Stimulated activated CD8-positive, alpha-beta memory T cell treated with anti-CD3 and anti-CD28 coated beads, Interleukin-7, amount 100 ng/mL, for 4 hours (primary cell): ENCODE measurements around the gene SF3B1.
"Not testable (repeated sequence)": the region's sequence is repeated elsewhere in the genome, so short reads cannot be mapped to it uniquely, and the experiment has no call there.

Experiments
- DNase-seq, 2 donors: peaks; one replicate each; pipeline ENCODE4 v3.0.0-alpha.2; 2020; ENCODE audit warnings: low read depth in 2 of 2

Gene SF3B1

GRCh38 chr2:197434541-197435513 is at the start of gene SF3B1:
TSS of gene SF3B1 (minus strand) at chr2:197435028. CDS start at chr2:197434999, 29 bp downstream.
- peak; percentile 98 to 99 for DNase-seq

GRCh38 chr2:197484248-197484647 is 49.4 kb upstream of the SF3B1 start:
- not testable (repeated sequence) for DNase-seq

- no peak for DNase-seq
These were observed 45.6 kb upstream of the SF3B1 start for GRCh38 chr2:197480165-197481036.

DNA sequence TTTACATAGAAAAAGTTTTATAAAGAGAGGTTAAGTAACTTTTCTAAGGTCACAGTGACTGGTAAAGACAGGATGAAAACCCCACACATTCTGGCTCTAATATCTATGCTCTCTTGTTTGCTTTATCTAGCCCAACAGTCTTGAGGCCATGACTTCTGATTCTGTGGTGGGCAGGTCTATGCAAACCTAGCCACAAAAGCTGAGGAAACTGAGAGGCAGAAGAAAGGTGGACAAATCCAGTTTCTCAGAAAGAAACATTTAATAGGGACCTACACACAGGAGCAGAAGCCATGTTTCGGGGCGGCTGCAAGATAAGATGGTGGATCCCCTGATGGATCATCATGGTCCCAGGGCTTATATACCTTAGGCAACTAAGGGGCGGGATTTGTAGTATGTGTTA is 43.0 kb upstream of the SF3B1 start:
- no peak for DNase-seq

- no peak for DNase-seq
These were observed 37.3 kb upstream of the SF3B1 start for GRCh38 chr2:197472166-197472565.

DNA sequence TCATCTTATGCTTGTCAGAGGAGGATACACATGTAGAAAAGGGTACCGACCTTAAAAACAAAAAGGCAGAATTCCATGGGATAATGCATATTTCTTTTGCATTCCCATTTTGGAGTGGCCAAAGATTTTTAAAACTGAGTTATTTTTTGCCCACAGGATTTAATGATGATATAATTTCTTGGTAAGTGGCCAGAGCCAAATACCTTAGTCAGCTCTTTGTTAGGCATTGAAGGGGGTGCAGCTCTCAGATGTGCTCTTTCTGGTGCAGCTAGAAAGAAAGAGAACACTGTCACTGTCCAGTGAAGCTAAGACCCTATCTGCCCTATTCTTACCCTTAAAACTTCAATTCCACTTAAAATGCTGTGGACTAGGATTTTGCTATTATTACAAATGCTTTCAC is 29.3 kb upstream of the SF3B1 start:
- no peak for DNase-seq

DNA sequence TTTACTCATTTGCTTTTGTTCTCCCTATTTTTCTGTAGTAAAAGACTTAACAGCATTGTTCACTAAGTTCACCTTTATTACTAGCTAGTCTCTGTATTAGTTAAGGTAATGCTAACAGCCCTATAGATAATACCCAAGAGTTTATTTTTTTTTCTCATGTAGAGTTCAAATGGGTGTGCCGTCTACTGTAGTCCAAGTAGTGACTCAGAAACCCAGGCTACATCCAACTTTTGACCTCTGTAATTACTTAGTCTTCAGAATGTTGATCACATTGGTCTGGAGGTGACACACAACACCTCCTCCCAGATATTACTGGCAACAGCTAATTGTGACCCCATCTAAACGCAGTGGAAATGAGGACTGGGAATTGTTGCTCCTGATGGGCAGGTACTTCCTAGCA is 26.2 kb upstream of the SF3B1 start:
- no peak for DNase-seq

DNA sequence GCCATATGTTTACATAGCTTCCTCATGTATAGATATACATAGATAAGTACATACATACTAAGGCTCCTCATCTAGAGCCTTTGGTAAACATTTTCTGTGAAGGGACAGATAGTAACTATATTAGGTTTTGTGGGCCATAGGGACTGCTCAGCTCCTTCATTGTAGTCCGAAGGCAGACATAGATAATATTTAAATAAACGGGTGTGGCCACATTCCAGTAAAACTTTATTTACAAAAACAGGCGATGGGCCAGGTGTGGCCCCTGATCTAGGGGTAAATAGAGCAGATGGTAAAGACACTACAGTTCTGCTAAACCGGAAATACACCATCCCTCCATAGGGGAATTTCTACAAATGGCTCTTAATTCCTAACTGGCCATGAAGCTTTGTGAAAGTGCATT is 25.8 kb upstream of the SF3B1 start:
- no peak for DNase-seq

DNA sequence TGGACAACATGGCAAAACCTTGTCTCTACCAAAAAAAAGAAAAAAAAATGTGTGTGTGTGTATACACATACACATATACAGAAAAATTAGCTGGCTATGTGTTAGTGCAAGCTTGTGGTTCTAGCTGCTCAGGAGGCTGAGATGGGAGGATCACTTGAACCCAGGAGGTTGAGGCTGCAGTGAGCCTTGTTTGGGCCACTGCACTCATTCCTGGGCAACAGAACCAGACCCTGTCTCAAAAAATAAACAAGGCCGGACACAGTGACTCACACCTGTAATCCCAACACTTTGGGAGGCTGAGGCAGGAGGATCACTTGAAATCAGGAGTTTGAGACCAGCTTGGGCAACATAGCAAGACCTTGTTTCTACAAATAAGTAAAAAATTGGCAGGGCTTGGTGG is 20.6 kb upstream of the SF3B1 start:
- no peak for DNase-seq

GRCh38 chr2:197454923-197455322 is 20.1 kb upstream of the SF3B1 start:
- DNase-seq: no peak

GRCh38 chr2:197453914-197454398 is 19.1 kb upstream of the SF3B1 start:
- DNase-seq: no peak

DNA sequence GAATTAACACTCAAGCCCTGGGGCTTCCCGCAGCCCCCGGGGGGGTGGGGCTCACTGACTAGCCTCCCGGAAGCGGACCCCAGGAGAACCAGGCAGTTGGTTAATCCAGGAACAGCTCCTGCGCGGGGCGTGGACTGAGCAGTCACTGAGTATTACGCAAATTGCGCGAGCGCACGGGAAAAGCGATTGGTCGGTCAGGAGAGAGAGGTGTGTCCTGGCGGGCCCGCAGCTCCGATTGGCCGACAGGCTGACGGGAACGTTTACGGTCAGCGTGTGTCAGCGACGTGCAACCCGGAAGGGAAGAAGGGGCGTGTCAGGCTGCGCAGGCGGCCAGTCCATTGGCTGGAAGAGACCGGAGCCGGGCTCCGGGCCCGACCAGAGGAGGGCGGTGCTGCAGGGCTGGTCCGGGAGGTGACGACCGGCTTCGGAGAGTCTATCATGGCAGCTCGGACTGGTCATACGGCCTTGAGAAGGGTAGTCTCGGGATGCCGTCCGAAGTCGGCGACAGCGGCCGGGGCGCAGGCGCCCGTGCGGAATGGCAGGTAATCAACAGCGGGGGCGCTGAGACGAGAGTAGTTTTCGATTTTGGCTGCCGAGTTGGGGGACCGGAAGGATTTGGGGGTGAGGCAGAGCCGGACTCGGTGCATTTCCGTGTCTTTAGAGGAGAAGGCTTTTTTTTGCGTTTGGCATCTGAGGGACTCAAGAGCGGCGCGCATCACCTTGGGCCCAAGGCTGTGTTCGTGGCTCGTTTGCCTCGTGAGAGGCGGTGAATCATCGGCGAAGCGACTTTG is 18.5 kb upstream of the SF3B1 start, which contains the start of gene COQ10B:
COQ10B (plus strand) TSS at position 430 of the 791 bp plus-strand sequence; CDS start at position 439, 9 bp downstream.
- DNase-seq: peak; percentile 97 to 99

GRCh38 chr2:197452754-197453122 is 17.9 kb upstream of the SF3B1 start:
- no peak for DNase-seq

GRCh38 chr2:197450935-197451358 is 16.1 kb upstream of the SF3B1 start:
- DNase-seq: not testable (repeated sequence)

- no peak for DNase-seq
These were observed 15.6 kb upstream of the SF3B1 start for GRCh38 chr2:197450465-197450864.

DNA sequence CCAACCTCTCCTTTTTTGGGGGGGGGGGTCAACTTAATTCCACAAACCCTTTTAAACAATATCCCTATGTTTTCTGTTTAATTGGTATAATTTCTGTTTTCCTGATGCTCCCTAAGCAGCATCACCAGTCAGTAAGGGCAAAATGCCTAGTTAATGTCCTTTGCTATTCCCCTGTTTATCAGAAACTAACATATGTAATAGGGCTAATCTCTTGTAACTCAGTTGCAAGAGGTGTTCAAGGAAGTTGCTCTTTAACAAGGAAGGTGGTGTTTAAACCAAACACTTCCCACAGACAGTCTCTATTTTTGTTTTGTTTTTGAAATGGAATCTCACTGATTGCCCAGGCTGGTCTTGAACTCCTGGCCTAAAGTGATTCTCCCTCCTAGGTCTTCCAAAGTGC is 12.0 kb upstream of the SF3B1 start:
- no peak for DNase-seq

GRCh38 chr2:197445746-197446145 is 10.9 kb upstream of the SF3B1 start:
- no peak for DNase-seq

- no peak for DNase-seq
These were observed 8.0 kb upstream of the SF3B1 start for GRCh38 chr2:197442857-197443256.

DNA sequence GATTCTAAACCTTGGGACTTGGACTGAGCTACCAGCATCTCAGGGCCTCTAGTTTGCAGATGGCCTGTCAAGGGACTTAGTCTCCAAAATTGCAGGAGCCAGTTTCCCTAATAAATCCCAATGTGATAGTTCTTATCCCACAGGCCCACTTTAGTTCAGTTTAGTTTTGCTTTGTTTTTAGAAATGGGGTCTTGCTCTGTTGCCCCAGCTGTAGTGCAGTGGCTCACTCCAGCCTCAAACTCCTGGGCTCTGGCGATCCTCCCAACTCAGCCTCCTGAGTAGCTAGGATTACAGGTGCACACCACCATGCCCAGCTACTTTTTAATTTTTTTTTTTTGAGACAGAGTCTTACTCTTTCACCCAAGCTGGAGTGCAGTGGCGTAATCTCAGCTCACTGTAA is 2.6 kb upstream of the SF3B1 start:
- no peak for DNase-seq

GRCh38 chr2:197435598-197436420 is 981 bp upstream of the SF3B1 start:
- no peak for DNase-seq
